H9 (cell line): ENCODE data around the gene MTHFD1L. TPM values are rescaled to one million over a fixed set of nuclear protein-coding genes. Genes with fewer than 3 reads are reported as not detected.

ENCODE experiments used
- DNase-seq: peaks from one replicate; pipeline ENCODE4 v3.0.0-alpha.2; 2017
- H2AFZ ChIP-seq: one replicate; pipeline ENCODE4 v1.6.1; 2013; ENCODE audit warnings: mild to moderate bottlenecking, low read length, control low read depth, moderate library complexity
- H2AK5ac ChIP-seq: 2 replicates; pipeline ENCODE4 v1.6.1; 2013; ENCODE audit warnings: low read length, control low read depth, mixed read lengths; ENCODE audit not compliant: insufficient read length
- H2BK120ac ChIP-seq: one replicate; pipeline ENCODE4 v1.6.1; 2013; ENCODE audit warnings: low read depth, mild to moderate bottlenecking, low read length, control low read depth, inconsistent platforms; ENCODE audit not compliant: poor library complexity, severe bottlenecking
- H2BK12ac ChIP-seq: 2 replicates; pipeline ENCODE4 v1.6.1; 2013; ENCODE audit warnings: low read length, control low read depth, mixed read lengths, low read depth; ENCODE audit not compliant: insufficient read length
- H2BK15ac ChIP-seq: 2 replicates; pipeline ENCODE4 v1.6.1; 2013; ENCODE audit warnings: low read depth, low read length, control low read depth
- H2BK20ac ChIP-seq: one replicate; pipeline ENCODE4 v1.6.1; 2013; ENCODE audit warnings: low read depth, mild to moderate bottlenecking, low read length, control low read depth, inconsistent platforms; ENCODE audit not compliant: poor library complexity, severe bottlenecking
- H2BK5ac ChIP-seq: 2 replicates; pipeline ENCODE4 v1.6.1; 2013; ENCODE audit warnings: low read length, control low read depth, mixed read lengths; ENCODE audit not compliant: insufficient read length
- H3K14ac ChIP-seq: 2 replicates; pipeline ENCODE4 v1.6.1; 2013; ENCODE audit warnings: low read length, control low read depth; ENCODE audit not compliant: insufficient read depth
- H3K18ac ChIP-seq: 2 replicates; pipeline ENCODE4 v1.6.1; 2013; ENCODE audit warnings: low read depth, mild to moderate bottlenecking, mixed read lengths, low read length, control low read depth; ENCODE audit not compliant: insufficient read length
- H3K23ac ChIP-seq: 2 replicates; pipeline ENCODE4 v1.6.1; 2013; ENCODE audit warnings: low read length, control low read depth, mixed read lengths, low read depth; ENCODE audit not compliant: insufficient read length
- H3K23me2 ChIP-seq: 2 replicates; pipeline ENCODE4 v1.6.1; 2013; ENCODE audit warnings: low read depth, mild to moderate bottlenecking, mixed read lengths, low read length, control low read depth; ENCODE audit not compliant: insufficient read length, poor library complexity, severe bottlenecking
- H3K27ac ChIP-seq: 2 replicates; pipeline ENCODE4 v1.5.1; 2013; ENCODE audit warnings: low read length, control low read depth, mixed read lengths, low read depth; ENCODE audit not compliant: insufficient read length
- H3K27me3 ChIP-seq: 2 replicates; pipeline ENCODE4 v1.6.1; 2013; ENCODE audit warnings: low read length, control low read depth, inconsistent platforms; ENCODE audit not compliant: insufficient read depth
- H3K4ac ChIP-seq: 2 replicates; pipeline ENCODE4 v1.6.1; 2013; ENCODE audit warnings: low read depth, mild to moderate bottlenecking, control low read depth, inconsistent platforms, low read length, moderate library complexity
- H3K4me1 ChIP-seq: 2 replicates; pipeline ENCODE4 v1.6.1; 2013; ENCODE audit warnings: low read length, control low read depth, inconsistent platforms; ENCODE audit not compliant: insufficient read depth
- H3K4me2 ChIP-seq: 2 replicates; pipeline ENCODE4 v1.6.1; 2013; ENCODE audit warnings: low read length, control low read depth, mixed read lengths; ENCODE audit not compliant: insufficient read length, insufficient read depth
- H3K56ac ChIP-seq: 2 replicates; pipeline ENCODE4 v1.6.1; 2013; ENCODE audit warnings: low read depth, mild to moderate bottlenecking, mixed read lengths, low read length, control low read depth; ENCODE audit not compliant: insufficient read length
- H3K79me1 ChIP-seq: 2 replicates; pipeline ENCODE4 v1.6.1; 2013; ENCODE audit warnings: low read depth, mild to moderate bottlenecking, moderate library complexity, low read length, control low read depth, inconsistent platforms; ENCODE audit not compliant: insufficient read depth, poor library complexity, severe bottlenecking
- H3K79me2 ChIP-seq: 2 replicates; pipeline ENCODE4 v1.6.1; 2013; ENCODE audit warnings: low read length, control low read depth, inconsistent platforms; ENCODE audit not compliant: insufficient read depth
- H3K9ac ChIP-seq: 2 replicates; pipeline ENCODE4 v1.6.1; 2013; ENCODE audit warnings: low read length, control low read depth, mixed read lengths; ENCODE audit not compliant: insufficient read length; ENCODE audit errors: extremely low read depth
- H3K9me3 ChIP-seq: one replicate; pipeline ENCODE4 v1.6.1; 2013; ENCODE audit warnings: low read depth, low read length, inconsistent platforms; ENCODE audit not compliant: control insufficient read depth
- H3T11ph ChIP-seq: one replicate; pipeline ENCODE4 v1.6.1; 2013; ENCODE audit warnings: mild to moderate bottlenecking, low read length, control low read depth, inconsistent platforms
- H4K20me1 ChIP-seq: one replicate; pipeline ENCODE4 v1.6.1; 2013; ENCODE audit not compliant: control insufficient read depth, insufficient read length, insufficient read depth
- H4K5ac ChIP-seq: 2 replicates; pipeline ENCODE4 v1.6.1; 2013; ENCODE audit warnings: low read depth, mild to moderate bottlenecking, mixed read lengths, low read length, control low read depth; ENCODE audit not compliant: insufficient read length
- H4K8ac ChIP-seq: replicated peaks from 2 replicates; pipeline ENCODE4 v1.6.1; 2013; ENCODE audit warnings: low read length, control low read depth, mixed read lengths, low read depth; ENCODE audit not compliant: insufficient read length
- H4K91ac ChIP-seq: 2 replicates; pipeline ENCODE4 v1.6.1; 2013; ENCODE audit warnings: low read depth, mild to moderate bottlenecking, moderate library complexity, mixed read lengths, low read length, control low read depth; ENCODE audit not compliant: insufficient read length
- H3K27ac Mint-ChIP-seq, 3 experiments: 2 replicates in 2 of 3; 3 replicates in 1 of 3; pipeline ENCODE4 v1.8.0; 2020 to 2021; ENCODE audit warnings: mixed read lengths in 3 of 3, mild to moderate bottlenecking in 1 of 3, moderate library complexity in 1 of 3
- H3K27me3 Mint-ChIP-seq: 2 replicates; pipeline ENCODE4 v1.8.0; 2021; ENCODE audit warnings: low read depth, mild to moderate bottlenecking, moderate library complexity, mixed read lengths
- H3K36me3 Mint-ChIP-seq, 3 experiments: 2 replicates in 2 of 3; 3 replicates in 1 of 3; pipeline ENCODE4 v1.8.0; 2020 to 2021; ENCODE audit warnings: low read depth in 3 of 3, mixed read lengths in 3 of 3; ENCODE audit not compliant: insufficient read depth in 1 of 3
- H3K4me1 Mint-ChIP-seq, 2 experiments: 2 replicates each; pipeline ENCODE4 v1.8.0; 2020; ENCODE audit warnings: mixed read lengths in 2 of 2
- H3K4me3 Mint-ChIP-seq, 2 experiments: 2 replicates in 1 of 2; 3 replicates in 1 of 2; pipeline ENCODE4 v1.8.0; 2020 to 2021; ENCODE audit warnings: mild to moderate bottlenecking in 2 of 2, mixed read lengths in 2 of 2, moderate library complexity in 1 of 2
- H3K9me3 Mint-ChIP-seq, 2 experiments: 2 replicates in 1 of 2; 3 replicates in 1 of 2; pipeline ENCODE4 v1.8.0; 2020; ENCODE audit warnings: mild to moderate bottlenecking in 2 of 2, mixed read lengths in 2 of 2, moderate library complexity in 1 of 2
- WGBS: extraction: QIAGEN DNeasy Blood & Tissue Kit; methylation state at CpG from one replicate; pipeline ENCODE4 v1.1.7; 2013; ENCODE audit warnings: missing lambda C conversion rate, low lambda C conversion rate, mixed read lengths; ENCODE audit not compliant: insufficient read length; ENCODE audit errors: extremely low coverage; 5-methylcytosine and 5-hydroxymethylcytosine counted together
- total RNA-seq: library from RNA; stranded (reverse); gene quantifications from 2 replicates; pipeline ENCODE4 v1.2.1, GENCODE V29; 2021
- TF ChIP-seq, protein P1 (sequence below): fragments of 200-600 bp; sonication (generic); conservative IDR thresholded peaks from 3 replicates; pipeline ENCODE4 v1.8.0; 2021; ENCODE audit warnings: antibody characterized with exemption, mild to moderate bottlenecking

Gene MTHFD1L
- total RNA-seq, 1 experiment from 2014 or later, result 90.2 TPM

DNA sequence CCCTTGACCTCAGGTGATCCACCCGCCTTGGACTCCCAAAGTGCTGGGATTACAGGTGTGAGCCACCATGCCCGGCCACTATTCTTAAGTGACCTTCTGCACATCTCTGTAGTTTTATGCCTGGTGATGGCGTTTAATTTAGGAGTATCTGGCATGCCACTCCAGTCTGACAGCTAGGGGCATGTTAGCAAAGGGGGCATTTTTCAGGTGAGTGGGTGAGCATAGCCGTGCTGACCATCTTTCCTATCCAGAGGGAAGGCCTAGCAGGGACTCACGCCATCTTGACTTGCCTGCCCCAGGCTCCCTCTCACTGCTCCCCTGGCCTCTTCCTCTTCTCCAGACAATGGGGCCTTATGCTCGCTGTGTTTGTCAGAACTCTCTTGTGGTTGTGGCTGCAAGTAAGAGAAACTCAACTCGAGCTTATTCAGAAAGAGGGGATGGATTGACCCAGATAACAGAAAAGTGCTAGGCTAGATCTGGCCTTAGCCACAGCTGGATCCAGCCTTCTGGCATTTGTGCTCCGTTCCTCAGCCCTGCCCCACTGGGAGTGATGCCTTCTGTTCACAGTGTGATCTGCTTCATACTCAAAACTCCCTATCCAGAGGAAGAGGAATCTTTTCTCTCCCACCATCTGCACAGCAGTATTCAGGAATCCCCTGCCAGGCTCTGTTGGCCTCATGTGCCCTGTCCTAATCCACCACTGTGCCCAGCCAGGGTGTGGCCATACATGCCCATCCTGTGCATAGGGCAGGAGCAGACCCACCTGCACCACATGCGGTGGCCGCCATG is 199.7 kb downstream of the MTHFD1L start:
- H3K23me2 ChIP-seq, result no peaks in the 10 kb centered on the region
- no peak overlapping the region; a peak in 1 of 5 replicates for H3K4me3 Mint-ChIP-seq
- TF ChIP-seq, protein P1, sequence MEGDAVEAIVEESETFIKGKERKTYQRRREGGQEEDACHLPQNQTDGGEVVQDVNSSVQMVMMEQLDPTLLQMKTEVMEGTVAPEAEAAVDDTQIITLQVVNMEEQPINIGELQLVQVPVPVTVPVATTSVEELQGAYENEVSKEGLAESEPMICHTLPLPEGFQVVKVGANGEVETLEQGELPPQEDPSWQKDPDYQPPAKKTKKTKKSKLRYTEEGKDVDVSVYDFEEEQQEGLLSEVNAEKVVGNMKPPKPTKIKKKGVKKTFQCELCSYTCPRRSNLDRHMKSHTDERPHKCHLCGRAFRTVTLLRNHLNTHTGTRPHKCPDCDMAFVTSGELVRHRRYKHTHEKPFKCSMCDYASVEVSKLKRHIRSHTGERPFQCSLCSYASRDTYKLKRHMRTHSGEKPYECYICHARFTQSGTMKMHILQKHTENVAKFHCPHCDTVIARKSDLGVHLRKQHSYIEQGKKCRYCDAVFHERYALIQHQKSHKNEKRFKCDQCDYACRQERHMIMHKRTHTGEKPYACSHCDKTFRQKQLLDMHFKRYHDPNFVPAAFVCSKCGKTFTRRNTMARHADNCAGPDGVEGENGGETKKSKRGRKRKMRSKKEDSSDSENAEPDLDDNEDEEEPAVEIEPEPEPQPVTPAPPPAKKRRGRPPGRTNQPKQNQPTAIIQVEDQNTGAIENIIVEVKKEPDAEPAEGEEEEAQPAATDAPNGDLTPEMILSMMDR, result no peak
- H3K9me3 Mint-ChIP-seq, result no peaks in the 10 kb centered on the region
- no peak overlapping the region for H3T11ph ChIP-seq
- H3K36me3 Mint-ChIP-seq, result peaks cover 4 to 13% (median 11%) of the 10 kb centered on the region in 3 experiments; a peak in 6 of 7 replicates
- WGBS, result no CpG with 5 or more reads among the region's 10 CpGs
- H2AFZ ChIP-seq, result no peak overlapping the region
- H3K56ac ChIP-seq, result no peak overlapping the region
- H4K5ac ChIP-seq, result no peak overlapping the region
- no peak overlapping the region for H2BK120ac ChIP-seq
- H2AK5ac ChIP-seq, result no peak overlapping the region
- no peak overlapping the region for H2BK20ac ChIP-seq
- H4K20me1 ChIP-seq, result no peaks in the 10 kb centered on the region
- H3K14ac ChIP-seq, result no peak overlapping the region; the same call in 1 of the 2 replicates
- no peak overlapping the region; a peak in 1 of 7 replicates for H3K27ac Mint-ChIP-seq
- H3K9ac ChIP-seq, result no peak overlapping the region
- no peaks in the 10 kb centered on the region for H3K4me1 Mint-ChIP-seq
- no peaks in the 10 kb centered on the region for H3K27me3 Mint-ChIP-seq
- H3K4ac ChIP-seq, result no peak overlapping the region
- H4K8ac ChIP-seq, result no peak overlapping the region
- no peak overlapping the region for H2BK15ac ChIP-seq
- H3K27me3 ChIP-seq, result no peaks in the 10 kb centered on the region
- DNase-seq, result no peak
- H3K23ac ChIP-seq, result no peak overlapping the region
- H3K9me3 ChIP-seq, result no peaks in the 10 kb centered on the region
- no peaks in the 10 kb centered on the region for H3K4me1 ChIP-seq
- H3K4me2 ChIP-seq, result no peak overlapping the region
- no peak overlapping the region for H3K18ac ChIP-seq
- H3K79me2 ChIP-seq, result no peaks in the 10 kb centered on the region
- no peak overlapping the region for H3K27ac ChIP-seq
- no peaks in the 10 kb centered on the region for H3K79me1 ChIP-seq
- H4K91ac ChIP-seq, result no peak overlapping the region
- no peak overlapping the region for H2BK12ac ChIP-seq
- H2BK5ac ChIP-seq, result no peak overlapping the region
